ENCODE results near the gene ZSCAN30. TPM values are rescaled to one million over a fixed set of nuclear protein-coding genes. Genes with fewer than 3 reads are reported as not detected.

ZSCAN30 gene
- total and polyA plus RNA-seq, 9 of the 15 experiments (the other 6 are each of a cell fraction or from before 2014, with no cell fraction given): 4.6 to 13.6 (median 10.8) TPM

- no peaks in the 10 kb centered on the region for H3K4me1 ChIP-seq (replicated peaks in 1 of 2; ENCODE audit: control insufficient read depth in 2 of 2, insufficient read depth in 2 of 2, low read length in 2 of 2)
- no peak overlapping the region for H2AFZ ChIP-seq (ENCODE audit: low read depth, low read length)
- peaks cover 9% of the 10 kb centered on the region; the same call in 1 of the 3 replicates for H3K79me2 ChIP-seq (ENCODE audit: control insufficient read depth, insufficient read depth, low read length)
- no peak overlapping the region for H3K27ac ChIP-seq (ENCODE audit: extremely low read depth, low read depth, low read length)
- no peak overlapping the region for H3K4me2 ChIP-seq (ENCODE audit: insufficient read depth, low read length)
- ChIA-PET CTCF (ENCODE audit: low intra/inter-chr PET ratio) (no interaction called here), POLR2A (interaction anchor here (0.7 to 1.2 kb wide), 3 partner anchors 13 to 66 kb away, joined by 3 to 4 read pairs (median 3); partner anchors contain the start of gene ZNF397)
- BruUV-seq (replicated peaks): TSS peak; percentile 15
- in situ Hi-C loops (cut with MboI) (no loop called here), intact Hi-C loops (cut with micrococcal nuclease) (no loop called here)
- peak; percentile 92 for TF ChIP-seq TRIM28 (IDR thresholded peaks at IDR 0.05)
- 0 out of 4 replicates have a peak, but pooled peaks of 1 of the 2 experiments have one; percentile 15 for TF ChIP-seq TRIM24 (IDR thresholded peaks at IDR 0.05)
- no peak for TF ChIP-seq CCNT2 (IDR thresholded peaks at IDR 0.05; ENCODE audit: borderline replicate concordance, extremely low read depth, insufficient read length, low read depth, low read length)
- TF ChIP-seq CHD7 (IDR thresholded peaks at IDR 0.05; ENCODE audit: low read depth, low read length): no peak
- TF ChIP-seq ZNF75A (CRISPR knock-in tag; IDR thresholded peaks at IDR 0.05): peak; percentile 87
- peak in 1 of 2 experiments; percentile 51; a peak in 1 of 3 replicates for TF ChIP-seq CBX3 (IDR thresholded peaks at IDR 0.05; ENCODE audit: borderline replicate concordance in 1 of 2, low read length in 2 of 2)
- TF ChIP-seq C11orf30 (IDR thresholded peaks at IDR 0.05; ENCODE audit: low read depth): no peak
- TF ChIP-seq, protein P1, sequence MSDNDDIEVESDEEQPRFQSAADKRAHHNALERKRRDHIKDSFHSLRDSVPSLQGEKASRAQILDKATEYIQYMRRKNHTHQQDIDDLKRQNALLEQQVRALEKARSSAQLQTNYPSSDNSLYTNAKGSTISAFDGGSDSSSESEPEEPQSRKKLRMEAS (CRISPR knock-in tag; IDR thresholded peaks at IDR 0.05): no peak
- peak; percentile 98 for TF ChIP-seq ZNF274 (IDR thresholded peaks at IDR 0.05; ENCODE audit: borderline replicate concordance, low read depth, low read length)
- TF ChIP-seq SMARCA5 (IDR thresholded peaks at IDR 0.05): no peak
- no peak overlapping the region for H3K9ac ChIP-seq (ENCODE audit: insufficient read depth in 1 of 2, low read depth in 2 of 2, low read length in 2 of 2)
- peaks cover 51% of the 10 kb centered on the region for H3K36me3 ChIP-seq (ENCODE audit: control insufficient read depth, insufficient read depth, low read length)
- DNase-seq (ENCODE audit: extremely low read depth in 1 of 4, low spot score in 3 of 4): no peak
- no peak for FAIRE-seq
- no peaks in the 10 kb centered on the region for H4K20me1 ChIP-seq (replicated peaks; ENCODE audit: control insufficient read depth, insufficient read depth, low read length)
- WGBS (ENCODE audit: insufficient coverage, low coverage, missing lambda C conversion rate): 95% methylated on average over 5 of the region's 5 CpGs
- no peaks in the 10 kb centered on the region for H3K9me1 ChIP-seq (ENCODE audit: control insufficient read depth, insufficient read depth, low read length)
- no peak for ATAC-seq
- H3K9me3 ChIP-seq (replicated peaks; ENCODE audit: control insufficient read depth, insufficient read depth, low read depth, low read length): peaks cover 36% of the 10 kb centered on the region
- H3K4me3 ChIP-seq: no peak overlapping the region
- no peaks in the 10 kb centered on the region for H3K27me3 ChIP-seq (ENCODE audit: control insufficient read depth in 2 of 2, insufficient read depth in 2 of 2, low read length in 2 of 2)
Observed at GRCh38 chr18:35306588-35307250, 16.7 kb upstream of the ZSCAN30 start.

Measured in K562 (cell line).